Activated CD8-positive, alpha-beta memory T cell treated with anti-CD3 and anti-CD28 coated beads, Interleukin-2, amount 50 U/mL, for 4 hours (primary cell): ENCODE measurements around the gene NEK7.
"Not testable (repeated sequence)": the region's sequence is repeated elsewhere in the genome, so short reads cannot be mapped to it uniquely, and the experiment has no call there.

Experiments
- DNase-seq: peaks from one replicate; pipeline ENCODE4 v3.0.0-alpha.2; 2020

NEK7 gene

DNA sequence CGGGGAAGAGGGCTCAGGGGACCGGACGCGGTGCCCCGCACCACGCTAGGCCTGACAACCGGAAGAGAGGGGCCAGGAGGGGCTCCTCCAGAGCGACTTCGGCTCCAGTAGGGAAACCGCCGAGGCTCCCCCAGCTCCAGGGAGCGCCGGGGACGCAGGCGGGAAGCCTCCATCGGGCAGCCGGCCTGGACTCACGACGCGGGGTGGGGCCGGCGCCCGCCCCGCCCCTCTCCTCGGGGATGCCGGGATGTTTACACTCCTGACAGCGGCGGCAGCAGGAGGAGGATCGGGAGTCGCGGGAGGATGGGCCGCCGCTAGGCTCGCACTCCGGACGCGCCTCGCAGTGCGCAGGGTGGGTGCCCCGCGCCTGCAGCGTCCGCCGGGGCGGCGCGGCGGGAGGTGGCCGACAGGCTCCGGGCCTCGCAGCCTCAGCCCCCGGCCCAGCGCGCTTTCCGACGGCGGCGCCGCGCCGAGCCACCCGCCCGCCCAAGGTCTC is at the start of gene NEK7:
NEK7 (plus strand) TSS at position 254 of the 496 bp plus-strand sequence. CDS start 75,583 bp downstream, outside the sequence.
- DNase-seq: peak; percentile 52

DNA sequence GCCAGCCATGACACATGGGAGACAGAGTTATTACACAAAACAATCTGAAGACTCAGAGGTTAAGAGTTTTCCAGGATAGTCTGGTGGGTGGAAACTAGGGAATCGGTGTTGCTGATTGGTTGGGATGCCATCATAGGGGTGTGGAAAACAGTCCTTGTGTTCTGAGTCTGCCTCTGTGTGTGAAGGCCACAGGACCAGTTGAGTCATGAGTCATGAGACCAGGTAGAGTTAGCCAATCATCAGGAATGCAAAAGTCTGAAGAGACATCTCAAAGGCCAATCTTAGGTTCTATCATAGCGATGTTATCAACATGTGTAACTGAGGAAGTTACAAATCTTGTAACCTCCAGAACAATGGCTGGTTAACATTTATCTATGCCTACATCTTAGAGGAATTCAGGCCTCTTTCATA is 49.7 kb upstream of the NEK7 start:
- DNase-seq: no peak

DNA sequence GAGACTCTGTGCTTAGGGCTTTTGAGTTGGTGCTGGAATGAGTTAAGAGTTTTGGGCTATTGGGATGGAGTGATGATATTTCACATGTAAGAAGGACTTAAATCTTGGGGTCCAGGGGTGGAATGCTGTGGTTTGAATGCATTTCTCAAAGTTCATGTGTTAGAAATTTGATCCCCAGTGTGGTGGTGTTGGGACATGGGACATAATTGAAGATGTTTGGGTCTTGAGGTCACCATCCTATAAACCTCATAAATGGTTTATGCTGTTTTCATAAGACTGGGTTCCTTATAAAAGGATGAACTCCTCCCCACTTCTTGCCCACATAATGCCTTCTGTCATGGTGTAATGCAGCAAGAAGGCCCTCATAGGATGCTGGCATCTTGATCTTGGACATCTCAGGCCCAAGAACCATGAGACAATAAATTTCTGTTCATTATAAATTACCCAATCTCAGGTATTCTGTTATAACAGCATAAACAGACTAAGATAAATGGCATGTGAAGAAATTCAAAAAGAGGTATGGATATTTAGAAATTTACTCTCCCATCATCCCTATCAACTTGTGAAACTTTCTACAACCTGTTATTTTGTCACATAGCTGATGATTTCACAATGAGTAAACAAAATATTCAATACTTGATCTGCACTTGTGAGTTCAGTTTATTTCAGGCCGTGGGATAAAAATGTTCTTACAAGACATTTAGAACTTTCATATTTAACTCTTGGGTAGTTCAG is 48.0 kb upstream of the NEK7 start:
- no peak for DNase-seq

DNA sequence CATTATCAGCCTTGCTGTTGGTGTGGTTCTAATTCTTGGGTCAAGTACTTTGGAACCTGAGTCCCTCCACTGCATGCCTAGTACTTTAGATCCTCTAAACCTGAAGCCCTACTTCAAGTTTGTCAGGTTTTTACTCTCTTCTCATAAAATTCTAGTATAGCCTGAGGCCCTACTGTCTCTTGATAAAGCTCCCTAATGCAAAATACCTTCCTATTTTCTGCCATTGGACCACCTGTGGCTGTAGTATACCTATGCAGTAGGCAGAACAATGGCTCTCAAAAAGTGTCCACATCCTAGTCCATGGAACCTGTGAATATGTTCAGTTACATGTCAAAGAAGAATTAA is 47.5 kb upstream of the NEK7 start:
- no peak for DNase-seq

DNA sequence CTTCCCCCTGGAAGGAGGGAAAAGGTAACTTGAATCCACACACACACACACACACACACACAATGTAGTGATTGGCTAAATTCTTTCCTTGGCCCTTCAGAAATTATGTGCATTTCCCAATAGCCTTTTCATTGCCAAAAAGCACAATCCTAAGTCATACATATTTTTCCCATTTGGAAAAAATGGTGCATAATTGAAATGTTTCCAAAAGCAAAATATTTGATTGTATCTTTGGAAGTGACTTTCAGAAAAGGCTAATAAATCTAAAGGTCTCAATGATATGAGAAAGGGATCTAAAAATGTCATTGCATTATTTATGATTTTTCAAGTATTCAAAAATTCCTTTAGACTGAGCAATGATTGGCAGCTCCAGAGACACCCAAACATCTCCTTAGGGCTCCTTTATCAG is 43.5 kb upstream of the NEK7 start:
- DNase-seq: no peak

DNA sequence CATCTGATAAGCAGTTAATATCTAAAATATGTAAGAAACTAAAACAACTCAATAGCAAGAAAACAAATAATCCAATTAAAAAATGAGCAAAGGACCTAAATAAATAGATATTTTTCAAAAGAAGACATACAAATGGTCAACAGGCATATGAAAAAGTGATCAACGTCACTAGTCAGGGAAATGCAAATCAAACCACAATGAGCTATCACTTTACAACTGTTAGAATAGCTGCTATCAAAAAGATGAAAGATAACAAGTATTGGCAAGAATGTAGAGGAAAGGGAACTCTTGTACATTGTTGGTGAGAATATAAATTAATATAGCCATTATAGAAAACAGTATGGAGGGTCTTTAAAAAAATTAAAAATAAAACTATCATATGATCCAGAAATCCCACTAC is 40.7 kb upstream of the NEK7 start:
- no peak for DNase-seq

DNA sequence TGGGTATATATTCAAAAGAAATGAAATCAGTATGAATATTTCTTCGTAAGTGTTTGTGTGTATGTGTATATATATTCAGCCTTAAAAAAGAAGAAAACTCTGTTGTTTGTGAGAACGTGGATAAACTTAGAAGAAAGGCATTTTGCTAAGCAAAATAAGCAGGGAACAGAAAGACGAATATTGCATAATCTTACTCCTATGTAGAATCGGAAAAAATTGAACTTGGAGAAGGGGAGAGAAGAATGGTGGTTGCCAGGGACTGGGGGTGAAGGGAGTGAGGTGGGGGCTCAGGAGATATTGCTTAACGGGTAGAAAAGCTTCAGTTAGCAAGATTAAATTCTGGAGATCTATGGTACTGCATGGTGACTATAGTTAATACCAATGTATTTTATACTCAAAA is 40.3 kb upstream of the NEK7 start:
- DNase-seq: no peak

DNA sequence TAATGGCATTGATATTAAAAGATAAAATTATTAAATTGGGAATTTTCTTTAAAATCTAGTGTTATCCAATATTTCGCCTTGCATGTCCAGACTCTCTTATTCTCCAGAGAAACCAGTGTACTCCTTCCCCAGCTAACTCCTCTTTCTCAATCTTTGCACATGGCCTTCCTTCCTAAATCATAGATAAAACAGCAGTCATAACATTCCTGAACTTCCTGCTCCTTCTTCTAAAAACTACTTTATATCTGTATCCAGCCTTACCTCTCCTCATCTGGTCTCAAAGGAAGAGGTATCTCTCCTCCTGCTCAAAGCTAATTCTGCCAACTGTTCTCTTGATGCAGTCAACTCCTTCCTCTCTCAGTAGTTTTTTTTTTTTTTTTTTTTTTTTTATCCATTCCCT is 39.5 kb upstream of the NEK7 start:
- no peak for DNase-seq

DNA sequence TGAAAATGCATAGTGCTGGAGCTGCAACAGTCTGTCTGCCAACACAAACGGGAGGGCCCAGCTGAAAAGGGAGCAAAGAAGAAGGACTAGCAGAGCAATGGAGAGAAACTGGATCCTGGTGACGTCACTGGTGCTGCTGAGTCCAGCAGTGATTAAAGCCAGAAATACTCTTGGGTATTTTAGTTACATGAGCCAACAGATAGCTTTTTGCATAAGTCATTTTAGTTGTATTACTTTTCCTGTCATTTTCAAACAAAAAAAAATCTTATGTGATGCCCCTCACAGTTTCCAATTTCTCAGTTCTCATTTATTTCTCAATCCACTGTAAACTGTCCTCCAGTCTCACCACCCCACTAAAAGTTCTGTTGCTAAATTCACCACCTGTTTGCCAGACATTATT is 38.7 kb upstream of the NEK7 start:
- no peak for DNase-seq

DNA sequence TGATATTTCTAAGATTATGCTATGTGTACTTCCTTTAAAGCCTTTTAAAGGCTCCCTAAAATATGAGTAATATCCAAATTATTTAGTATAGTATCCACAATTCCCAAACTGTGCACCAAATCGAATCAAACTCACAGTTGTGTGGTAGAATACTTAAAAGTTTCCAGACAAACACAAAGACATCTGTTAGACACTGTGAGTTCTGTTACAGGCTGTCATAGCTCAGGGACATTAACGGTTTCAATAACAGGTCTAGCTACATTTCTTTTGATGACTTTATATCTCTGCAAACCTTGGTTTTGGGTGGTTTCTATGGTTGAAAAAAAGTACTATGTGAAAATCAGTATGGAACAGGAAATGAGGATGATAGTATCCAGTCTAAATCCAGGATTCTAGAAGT is 36.9 kb upstream of the NEK7 start:
- no peak for DNase-seq

DNA sequence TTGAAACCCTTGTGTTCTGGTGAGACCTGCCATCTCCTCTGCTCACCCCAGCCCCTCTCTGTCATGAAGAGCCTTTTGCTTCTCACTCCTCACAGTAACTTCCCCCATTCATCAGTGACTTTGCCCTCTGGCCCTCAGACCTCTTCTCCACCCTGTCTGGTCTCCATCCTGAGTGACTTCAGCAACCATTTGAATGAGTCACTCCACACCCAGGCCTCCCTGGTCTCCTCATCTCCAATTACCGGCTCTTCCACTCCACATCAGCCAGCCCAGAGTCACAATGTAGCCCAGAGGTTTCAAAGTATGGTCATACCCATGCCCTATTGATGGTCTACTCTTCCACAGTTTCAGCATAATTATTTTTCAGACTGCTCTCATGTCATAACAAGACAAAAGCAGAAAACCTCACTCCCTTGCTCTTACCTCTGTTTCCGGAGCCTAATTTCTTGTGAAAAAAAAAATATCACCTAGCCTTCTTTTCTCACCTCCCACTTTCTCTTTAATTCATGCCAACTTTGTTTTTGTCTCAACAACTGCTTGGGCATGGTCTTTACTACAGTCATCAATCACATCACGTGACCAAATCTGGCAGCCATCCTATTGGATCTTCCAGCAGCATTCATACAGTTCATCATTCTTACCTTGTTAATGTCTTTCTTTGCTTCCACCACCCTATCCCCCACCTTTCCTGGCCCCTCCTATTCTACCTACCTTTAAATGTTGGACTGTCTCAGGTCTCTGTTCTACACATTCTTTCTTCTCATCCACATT is 35.6 kb upstream of the NEK7 start:
- no peak for DNase-seq

DNA sequence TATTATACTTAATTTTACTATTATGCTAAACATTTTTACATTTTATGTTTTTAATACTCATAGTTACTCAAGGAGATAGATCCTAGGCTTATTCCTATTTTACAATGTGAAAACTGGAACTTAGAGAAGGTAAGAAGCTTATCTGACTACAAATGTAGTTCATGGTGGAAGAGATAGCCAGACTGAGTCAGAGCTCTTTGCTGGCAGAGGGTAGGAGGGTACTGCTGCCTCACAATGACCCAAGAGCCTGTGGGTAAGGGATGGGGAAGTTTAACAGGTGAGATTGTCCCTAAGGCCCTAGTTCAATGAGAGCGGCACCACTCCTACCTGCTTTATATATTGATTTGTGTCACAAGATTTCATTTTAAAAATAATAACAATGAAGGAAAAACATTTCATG is 34.1 kb upstream of the NEK7 start:
- DNase-seq: no peak

DNA sequence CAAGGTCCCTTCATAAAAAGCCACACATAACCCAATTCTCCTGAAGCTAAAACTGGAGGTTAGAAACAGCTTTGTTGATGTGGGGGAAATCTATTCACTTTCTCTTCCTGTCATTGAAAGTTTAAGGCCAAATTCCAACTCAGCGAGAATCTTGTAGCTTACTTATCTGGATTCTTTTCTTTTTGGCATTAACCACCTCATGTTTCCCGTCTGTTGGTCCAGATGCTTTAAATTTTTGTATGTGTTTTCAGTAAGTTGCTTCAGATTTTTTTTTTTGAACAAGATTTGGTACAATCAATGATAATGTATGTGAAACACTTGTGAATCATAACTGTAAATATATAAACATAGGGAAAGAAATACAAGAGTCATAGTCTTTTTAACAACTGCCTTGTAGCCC is 33.7 kb upstream of the NEK7 start:
- DNase-seq: no peak

DNA sequence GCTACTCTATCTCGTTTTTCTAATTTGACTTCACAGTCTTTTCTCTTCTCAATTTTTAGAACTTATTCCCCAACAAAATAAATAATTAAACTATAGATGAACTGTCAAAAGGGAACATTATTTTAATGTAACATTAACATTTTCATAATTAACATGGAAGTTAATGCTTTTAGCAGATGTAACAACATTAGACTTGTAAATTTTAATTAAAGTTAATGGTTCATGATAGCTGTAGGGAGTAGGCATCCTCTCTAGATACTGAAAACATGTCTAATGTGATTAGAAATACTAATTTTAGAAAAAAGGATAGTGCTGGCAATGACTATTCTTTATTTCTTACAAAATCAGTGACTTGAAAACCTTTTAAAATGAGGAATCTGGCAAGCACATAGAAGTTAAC is 32.1 kb upstream of the NEK7 start:
- no peak for DNase-seq

DNA sequence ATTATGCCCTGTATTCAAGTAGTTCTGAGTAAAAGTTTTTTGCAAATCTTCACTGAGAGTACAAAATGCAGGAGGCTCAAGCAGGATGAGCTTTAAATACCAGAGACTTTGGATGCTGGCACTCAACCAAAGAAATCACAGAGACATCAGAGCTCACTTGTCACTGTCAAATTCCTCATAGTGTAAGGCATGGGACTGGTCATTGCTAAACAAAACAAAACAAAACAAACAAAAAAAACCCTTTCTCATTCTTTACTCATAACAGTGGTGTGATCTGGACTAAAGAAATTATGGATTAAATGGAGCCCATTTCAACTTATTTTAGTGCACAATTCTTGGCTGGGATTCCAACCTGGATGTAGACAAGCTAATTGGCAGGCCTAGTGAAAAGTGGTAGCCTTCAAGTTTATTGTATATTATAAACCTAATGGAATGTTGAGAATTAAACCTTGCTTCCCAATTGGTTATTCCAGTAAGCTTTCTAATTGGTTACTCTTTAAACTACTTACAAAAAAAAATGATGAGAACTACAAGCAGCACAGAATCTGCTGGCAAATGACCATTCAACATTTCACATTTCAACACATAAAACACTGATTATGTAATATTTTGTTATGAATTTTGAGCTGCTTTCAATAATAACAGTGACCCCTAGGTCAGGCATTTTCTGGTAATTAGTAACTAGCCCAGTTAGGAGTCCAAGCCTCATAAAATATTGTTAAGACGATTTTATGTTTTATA is 30.6 kb upstream of the NEK7 start:
- no peak for DNase-seq

DNA sequence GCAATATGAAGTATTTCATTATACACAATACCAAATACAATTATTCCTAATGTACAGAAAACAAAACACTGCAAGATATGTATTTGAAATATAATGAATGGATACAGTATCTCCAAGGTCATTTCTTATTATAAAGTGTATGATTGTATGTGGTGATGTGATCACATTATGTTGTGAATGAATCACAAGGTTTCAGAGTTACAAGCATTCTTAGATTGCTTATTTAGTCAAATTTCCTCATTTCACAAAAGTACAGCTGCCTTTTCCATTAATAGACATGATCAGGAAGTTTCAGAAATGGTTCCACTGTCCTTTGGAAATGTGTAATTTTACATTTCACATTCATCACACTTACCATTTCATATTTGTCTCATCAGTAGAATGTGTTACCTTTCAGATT is 28.3 kb upstream of the NEK7 start:
- DNase-seq: no peak

DNA sequence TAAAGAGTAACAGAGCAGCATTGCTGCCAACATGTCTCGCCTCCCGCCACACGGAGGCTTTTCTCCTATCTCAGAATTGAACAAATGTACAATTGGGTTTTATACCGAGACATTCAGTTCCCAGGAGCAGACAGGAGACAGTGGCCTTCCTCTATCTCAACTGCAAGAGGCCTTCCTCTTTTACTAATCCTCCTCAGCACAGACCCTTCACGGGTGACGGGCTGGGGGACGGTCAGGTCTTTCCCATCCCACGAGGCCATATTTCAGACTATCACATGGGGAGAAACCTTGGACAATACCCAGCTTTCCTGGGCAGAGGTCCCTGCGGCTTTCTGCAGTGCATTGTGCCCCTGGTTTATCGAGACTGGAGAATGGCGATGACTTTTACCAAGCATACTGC is 26.7 kb upstream of the NEK7 start:
- DNase-seq: not testable (repeated sequence)

DNA sequence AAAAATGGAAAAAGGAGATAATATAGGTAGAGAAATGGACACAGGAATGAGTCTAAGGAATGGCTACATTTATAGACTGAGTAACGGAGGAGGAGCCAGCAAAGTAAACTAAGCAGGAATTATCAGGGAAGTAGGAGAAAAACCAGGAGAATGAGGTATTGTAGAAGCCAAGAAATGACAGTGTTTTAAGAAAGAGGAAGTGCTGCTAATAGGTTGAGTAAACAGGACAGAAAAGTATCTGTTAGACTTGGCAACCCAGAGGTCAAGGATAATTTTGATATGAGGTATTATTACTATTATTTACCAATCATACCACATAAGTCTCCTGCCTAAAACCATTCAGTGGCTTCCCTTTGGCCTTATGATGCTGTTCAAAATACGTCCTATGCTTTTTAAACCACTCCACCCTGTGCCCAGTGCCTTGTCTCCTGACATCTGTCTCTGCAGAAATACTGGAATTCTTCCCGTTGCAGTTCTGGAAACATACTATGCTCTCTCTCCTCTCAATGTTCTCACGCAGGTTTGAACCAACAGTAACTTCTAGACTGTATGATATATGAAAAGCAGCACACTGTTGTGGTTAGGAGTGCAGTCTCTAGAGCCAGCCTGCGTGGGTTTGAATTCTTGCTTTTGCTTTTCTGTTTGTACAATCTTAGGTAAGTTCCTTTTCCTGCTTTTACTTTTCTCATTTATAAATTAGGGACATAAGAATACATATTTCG is 24.6 kb upstream of the NEK7 start:
- DNase-seq: no peak

DNA sequence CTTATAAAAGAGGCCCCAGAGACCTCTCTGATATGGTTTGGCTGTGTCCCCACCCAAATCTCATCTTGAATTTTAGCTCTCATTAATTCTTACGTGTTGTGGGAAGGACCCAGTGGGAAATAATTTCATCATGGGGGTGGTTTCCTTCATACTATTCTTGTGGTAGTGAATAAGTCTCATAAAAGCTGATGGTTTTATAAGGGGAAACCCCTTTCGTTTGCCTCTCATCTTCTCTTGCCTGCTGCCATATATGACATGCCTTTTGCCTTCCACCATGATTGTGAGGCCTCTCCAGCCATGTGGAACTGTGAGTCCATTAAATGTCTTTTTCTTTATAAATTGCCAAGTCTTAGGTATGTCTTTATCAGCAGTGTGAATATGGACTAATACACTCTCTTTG is 22.5 kb upstream of the NEK7 start:
- no peak for DNase-seq

DNA sequence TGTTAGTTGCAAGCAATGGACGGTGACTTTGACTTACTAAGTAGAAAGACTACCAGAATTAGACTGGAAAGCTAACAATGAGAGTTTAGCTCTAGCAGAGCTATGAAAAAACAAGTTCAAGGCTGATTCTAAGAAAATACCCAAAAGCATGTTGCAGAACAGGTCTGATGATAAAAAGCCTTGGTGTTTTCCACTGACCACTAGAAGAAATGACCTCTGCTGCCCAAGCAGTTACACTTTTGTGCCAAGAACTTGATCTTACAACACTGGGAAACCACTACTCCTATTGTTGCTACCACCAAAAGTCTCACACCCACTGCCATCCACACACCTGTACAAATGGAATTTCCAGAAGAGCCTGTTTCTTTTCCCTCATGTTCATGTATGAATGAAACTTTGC is 21.4 kb upstream of the NEK7 start:
- DNase-seq: no peak

DNA sequence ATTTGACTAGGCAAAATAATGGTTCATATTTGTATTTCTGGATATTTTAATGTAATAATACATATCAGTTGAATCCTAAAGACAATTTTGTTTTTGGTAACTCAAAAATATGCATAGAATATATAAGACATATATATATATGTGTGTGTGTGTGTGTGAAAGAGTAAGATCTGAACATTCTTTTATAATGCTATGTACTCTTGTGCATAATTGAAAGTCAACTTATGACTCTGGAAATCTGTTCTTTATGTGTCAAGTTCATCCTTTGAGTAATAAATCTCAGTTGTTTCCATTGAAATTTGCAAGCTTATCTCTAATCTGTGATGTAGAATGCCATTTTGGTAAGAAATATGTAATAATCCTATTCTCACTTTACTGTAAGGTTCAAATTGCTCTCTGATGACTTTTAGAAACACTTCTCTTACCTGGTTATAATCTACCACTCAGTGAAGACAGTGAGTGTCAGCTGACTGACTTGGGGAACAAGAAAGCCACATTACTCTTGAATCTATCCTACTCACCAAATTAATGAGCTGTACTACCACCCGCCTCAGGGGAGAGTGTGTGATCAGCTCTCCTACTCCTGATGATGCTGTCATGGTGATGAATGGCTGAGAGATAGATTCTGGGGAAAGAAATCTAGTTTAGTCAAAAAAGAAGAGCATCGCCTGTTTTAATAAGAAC is 15.0 kb upstream of the NEK7 start:
- no peak for DNase-seq

DNA sequence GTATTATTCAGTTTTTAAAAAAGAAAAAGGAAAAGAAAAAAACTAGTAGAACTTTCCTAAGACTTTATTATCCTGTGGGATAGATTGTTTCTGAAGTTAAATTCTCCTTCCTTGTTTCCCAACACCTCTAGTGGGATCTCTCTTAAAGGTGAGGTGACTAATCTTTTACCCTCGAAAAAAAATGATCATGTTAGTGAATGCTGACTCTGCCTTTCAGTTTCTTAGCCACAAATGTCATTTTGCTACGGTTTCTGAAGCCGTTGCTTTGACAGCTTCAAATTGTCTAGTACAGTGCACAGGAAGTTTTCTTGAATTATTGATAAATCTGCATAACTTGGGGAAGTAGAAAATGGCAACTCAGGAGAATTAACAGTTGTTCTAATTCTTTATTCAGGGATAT is 13.0 kb upstream of the NEK7 start:
- DNase-seq: no peak

DNA sequence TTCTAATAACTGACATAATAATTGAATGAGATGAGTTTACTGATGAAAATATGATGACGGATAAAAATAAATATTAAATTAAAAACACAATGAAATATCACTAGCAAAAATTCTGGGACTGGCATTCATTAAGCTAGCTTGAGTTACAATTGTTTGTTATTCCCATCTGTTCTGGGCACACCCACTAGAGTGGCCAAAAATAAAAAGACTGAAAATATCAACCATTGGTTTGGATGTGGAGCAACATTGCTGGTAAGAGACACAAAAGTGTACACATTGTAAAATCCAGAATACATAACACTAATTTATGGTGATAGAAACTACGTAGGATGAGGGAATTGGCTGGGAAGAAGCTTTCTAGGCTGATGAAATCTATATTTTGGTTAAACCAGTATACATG is 9.6 kb upstream of the NEK7 start:
- no peak for DNase-seq
